Loucy (cell line): ENCODE data around the gene MTMR3.

Experiments
- H2AFZ ChIP-seq: fragments of 200-600 bp; sonication (generic); 2 replicates; pipeline ENCODE4 v1.6.0; 2016; ENCODE audit warnings: antibody characterized with exemption, mild to moderate bottlenecking, low read length, moderate library complexity
- H3F3A ChIP-seq: fragments of 200-600 bp; 2 replicates; pipeline ENCODE4 v1.6.0; 2016; ENCODE audit warnings: antibody characterized with exemption, low read depth, mild to moderate bottlenecking
- H3K27me3 ChIP-seq: fragments of 200-600 bp; sonication (generic); 2 replicates; pipeline ENCODE4 v1.6.1; 2014; ENCODE audit warnings: low read length, mild to moderate bottlenecking; ENCODE audit not compliant: insufficient read depth, poor library complexity, severe bottlenecking
- H3K36me3 ChIP-seq: fragments of 200-600 bp; sonication (generic); 2 replicates; pipeline ENCODE4 v1.6.1; 2016; ENCODE audit warnings: low read length; ENCODE audit not compliant: insufficient read depth
- H3K4me1 ChIP-seq: fragments of 200-600 bp; sonication (generic); 2 replicates; pipeline ENCODE4 v1.5.1; 2014; ENCODE audit warnings: low read length, mild to moderate bottlenecking; ENCODE audit not compliant: insufficient read depth, poor library complexity, severe bottlenecking
- H3K4me2 ChIP-seq: fragments of 200-600 bp; sonication (generic); 2 replicates; pipeline ENCODE4 v1.6.0; 2014; ENCODE audit warnings: antibody characterized with exemption, low read length, low read depth, mild to moderate bottlenecking; ENCODE audit not compliant: poor library complexity, severe bottlenecking
- H3K4me3 ChIP-seq: fragments of 200-600 bp; sonication (generic); 2 replicates; pipeline ENCODE4 v1.5.1; 2014; ENCODE audit warnings: low read length, mild to moderate bottlenecking, mixed read lengths; ENCODE audit not compliant: poor library complexity, severe bottlenecking
- H3K79me2 ChIP-seq: fragments of 200-600 bp; sonication (generic); 2 replicates; pipeline ENCODE4 v1.6.1; 2014; ENCODE audit warnings: low read length; ENCODE audit not compliant: insufficient read depth
- H3K9ac ChIP-seq: fragments of 200-600 bp; sonication (generic); 2 replicates; pipeline ENCODE4 v1.6.0; 2014; ENCODE audit warnings: mild to moderate bottlenecking, low read depth, low read length, moderate library complexity; ENCODE audit not compliant: poor library complexity, severe bottlenecking
- H3K9me2 ChIP-seq: fragments of 200-600 bp; sonication (generic); replicated peaks from 2 replicates; pipeline ENCODE4 v1.6.1; 2016; ENCODE audit warnings: low read depth, low read length, mixed read lengths
- H3K9me3 ChIP-seq: fragments of 200-600 bp; sonication (generic); 2 replicates; pipeline ENCODE4 v1.6.1; 2014; ENCODE audit warnings: mild to moderate bottlenecking, antibody characterized with exemption, low read length, low read depth; ENCODE audit not compliant: insufficient read depth
- H4K20me1 ChIP-seq: fragments of 200-600 bp; sonication (generic); 2 replicates; pipeline ENCODE4 v1.6.0; 2014; ENCODE audit warnings: antibody characterized with exemption, low read length, mild to moderate bottlenecking; ENCODE audit not compliant: insufficient read depth, poor library complexity, severe bottlenecking
- EZH2phosphoT487 ChIP-seq: fragments of 200-600 bp; IDR thresholded peaks from 2 replicates; pipeline ENCODE4 v1.6.1; 2018; ENCODE audit warnings: antibody characterized with exemption, mild to moderate bottlenecking, moderate library complexity, borderline replicate concordance
- TF ChIP-seq, protein P1 (sequence below): fragments of 200-600 bp; sonication (generic); conservative IDR thresholded peaks from 2 replicates; pipeline ENCODE4 v1.5.1; 2014; ENCODE audit warnings: mild to moderate bottlenecking, antibody characterized with exemption, low read length

The MTMR3 gene

GRCh38 chr22:29946220-29946619 lies 63.2 kb downstream of the MTMR3 start:
- Histone ChIP-seq H2AFZ (no peak overlapping the region), H3F3A (no peaks in the 10 kb centered on the region), H4K20me1 (peaks cover 34% of the 10 kb centered on the region), H3K79me2 (peaks cover 72% of the 10 kb centered on the region), H3K4me3 (no peak overlapping the region), H3K27me3 (no peaks in the 10 kb centered on the region), H3K36me3 (no peaks in the 10 kb centered on the region), H3K4me1 (peaks cover 10% of the 10 kb centered on the region), H3K9me3 (no peaks in the 10 kb centered on the region), H3K9ac (no peak overlapping the region), H3K4me2 (no peak overlapping the region), H3K9me2 (no peaks in the 10 kb centered on the region)
- TF ChIP-seq, protein P1, sequence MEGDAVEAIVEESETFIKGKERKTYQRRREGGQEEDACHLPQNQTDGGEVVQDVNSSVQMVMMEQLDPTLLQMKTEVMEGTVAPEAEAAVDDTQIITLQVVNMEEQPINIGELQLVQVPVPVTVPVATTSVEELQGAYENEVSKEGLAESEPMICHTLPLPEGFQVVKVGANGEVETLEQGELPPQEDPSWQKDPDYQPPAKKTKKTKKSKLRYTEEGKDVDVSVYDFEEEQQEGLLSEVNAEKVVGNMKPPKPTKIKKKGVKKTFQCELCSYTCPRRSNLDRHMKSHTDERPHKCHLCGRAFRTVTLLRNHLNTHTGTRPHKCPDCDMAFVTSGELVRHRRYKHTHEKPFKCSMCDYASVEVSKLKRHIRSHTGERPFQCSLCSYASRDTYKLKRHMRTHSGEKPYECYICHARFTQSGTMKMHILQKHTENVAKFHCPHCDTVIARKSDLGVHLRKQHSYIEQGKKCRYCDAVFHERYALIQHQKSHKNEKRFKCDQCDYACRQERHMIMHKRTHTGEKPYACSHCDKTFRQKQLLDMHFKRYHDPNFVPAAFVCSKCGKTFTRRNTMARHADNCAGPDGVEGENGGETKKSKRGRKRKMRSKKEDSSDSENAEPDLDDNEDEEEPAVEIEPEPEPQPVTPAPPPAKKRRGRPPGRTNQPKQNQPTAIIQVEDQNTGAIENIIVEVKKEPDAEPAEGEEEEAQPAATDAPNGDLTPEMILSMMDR: no peak
- no peak for TF ChIP-seq EZH2phosphoT487

DNA sequence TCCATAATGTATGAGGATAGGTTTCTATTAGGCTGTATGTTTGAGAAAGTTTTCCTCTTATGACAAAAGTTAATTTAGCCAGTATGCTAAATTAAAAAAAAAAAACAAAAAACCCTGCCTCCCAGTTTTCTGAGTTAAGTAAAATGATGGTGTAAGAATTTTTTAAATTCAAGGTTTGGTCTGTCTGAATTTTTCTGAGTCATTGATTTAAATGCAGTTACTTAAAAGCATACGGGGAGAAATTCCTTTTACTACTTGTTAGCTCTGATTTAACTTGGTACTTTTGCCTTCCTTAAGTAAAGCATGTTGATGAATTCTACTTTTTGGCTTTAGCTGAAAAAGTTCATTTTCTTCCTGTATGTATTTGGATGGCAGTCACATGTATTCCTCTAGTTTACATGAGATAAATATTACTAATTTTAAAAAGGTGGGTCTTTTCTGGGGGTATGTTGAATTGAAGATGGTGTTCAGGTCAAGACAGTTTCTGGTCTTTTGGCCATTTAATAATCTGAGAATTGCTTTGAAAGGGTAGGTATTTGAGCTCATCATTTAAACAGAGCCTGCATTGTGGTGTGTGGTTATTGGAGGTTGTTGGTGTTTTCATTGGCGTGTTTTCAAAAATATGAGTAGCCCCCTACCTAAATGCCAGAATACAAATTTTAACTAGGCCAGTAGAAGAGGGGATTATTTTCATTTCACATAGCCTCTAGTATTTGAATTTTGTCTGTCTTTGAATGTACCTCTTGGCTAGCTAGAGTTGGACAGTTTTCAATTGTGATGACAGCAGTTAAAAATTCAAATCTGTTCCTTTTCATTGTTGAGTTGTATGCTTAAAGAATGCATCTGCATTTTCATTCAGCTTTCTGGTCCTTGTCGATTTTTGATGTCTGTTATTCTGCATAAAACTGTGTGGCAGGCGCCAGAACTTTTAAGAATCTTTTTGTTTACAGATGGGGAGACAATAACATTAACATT lies 64.7 kb downstream of the MTMR3 start:
- Histone ChIP-seq H3K79me2 (peaks cover 78% of the 10 kb centered on the region), H3K4me1 (peaks cover 10% of the 10 kb centered on the region), H3K4me3 (no peak overlapping the region), H3K4me2 (no peak overlapping the region), H3K27me3 (no peaks in the 10 kb centered on the region), H3F3A (no peaks in the 10 kb centered on the region), H3K9ac (no peak overlapping the region), H2AFZ (no peak overlapping the region), H3K9me2 (no peaks in the 10 kb centered on the region), H4K20me1 (peaks cover 42% of the 10 kb centered on the region), H3K36me3 (no peaks in the 10 kb centered on the region), H3K9me3 (no peaks in the 10 kb centered on the region)
- TF ChIP-seq, protein P1: no peak

GRCh38 chr22:29948385-29948769 lies 65.4 kb downstream of the MTMR3 start:
- Histone ChIP-seq H3K27me3 (no peaks in the 10 kb centered on the region), H3K79me2 (peaks cover 81% of the 10 kb centered on the region), H2AFZ (no peak overlapping the region), H3K36me3 (no peaks in the 10 kb centered on the region), H3F3A (no peaks in the 10 kb centered on the region), H3K4me3 (no peak overlapping the region), H3K9me2 (no peaks in the 10 kb centered on the region), H3K4me1 (peaks cover 10% of the 10 kb centered on the region), H3K9ac (no peak overlapping the region), H3K9me3 (no peaks in the 10 kb centered on the region), H4K20me1 (peaks cover 44% of the 10 kb centered on the region), H3K4me2 (no peak overlapping the region)
- TF ChIP-seq, protein P1: no peak
- no peak for TF ChIP-seq EZH2phosphoT487
